ENCODE data around the gene ELOVL4. TPM values are rescaled to one million over a fixed set of nuclear protein-coding genes. Genes with fewer than 3 reads are reported as not detected.

The ELOVL4 gene
- polyA plus RNA-seq, 1 donor (not counting 4 experiments of a cell fraction or from before 2014, with no cell fraction given): 6.1 TPM

GRCh38 chr6:79985128-79985527 is 37.8 kb upstream of the ELOVL4 start:
- Histone ChIP-seq H4K20me1 (ENCODE audit: control insufficient read depth, extremely low read depth, insufficient read depth, low read length) (no peaks in the 10 kb centered on the region), H3K27ac (ENCODE audit: control insufficient read depth, insufficient read depth, low read length) (no peak overlapping the region), H3K4me3 (ENCODE audit: control insufficient read depth in 2 of 3, extremely low read depth in 1 of 3, insufficient read depth in 2 of 3, low read depth in 1 of 3, low read length in 3 of 3) (no peak overlapping the region), H2AFZ (ENCODE audit: control insufficient read depth, low read length) (no peak overlapping the region), H3K79me2 (ENCODE audit: control insufficient read depth, insufficient read depth, low read length) (no peaks in the 10 kb centered on the region), H3K4me1 (ENCODE audit: control insufficient read depth, extremely low read depth, insufficient read depth, low read length) (peaks cover 9% of the 10 kb centered on the region), H3K4me2 (ENCODE audit: control insufficient read depth, extremely low read depth, insufficient read depth, low read depth, low read length) (no peak overlapping the region), H3K27me3 (ENCODE audit: control insufficient read depth, extremely low read depth, insufficient read depth, low read length) (no peaks in the 10 kb centered on the region), H3K9ac (ENCODE audit: control insufficient read depth, extremely low read depth, insufficient read depth, low read length) (no peak overlapping the region), H3K9me3 (ENCODE audit: control insufficient read depth, low read depth, low read length) (no peaks in the 10 kb centered on the region), H3K36me3 (ENCODE audit: control insufficient read depth in 2 of 2, extremely low read depth in 1 of 2, insufficient read depth in 2 of 2, low read length in 2 of 2) (no peaks in the 10 kb centered on the region), H3K9me1 (ENCODE audit: control insufficient read depth, extremely low read depth, insufficient read depth, low read length) (no peaks in the 10 kb centered on the region)
- DNase-seq (ENCODE audit: low read depth, low spot score) (no peak), FAIRE-seq (no peak)
- no peak for TF ChIP-seq CTCF (optimal IDR thresholded peaks at IDR 0.05 in 1 of 3, IDR thresholded peaks at IDR 0.05 in 1 of 3, conservative IDR thresholded peaks at IDR 0.05 in 1 of 3; ENCODE audit: extremely low read depth in 1 of 3, insufficient read depth in 2 of 3, low read length in 3 of 3)
- no peak for TF ChIP-seq EZH2 (IDR thresholded peaks at IDR 0.05; ENCODE audit: low read length)
- dilution Hi-C loops (cut with MboI; ENCODE audit: extremely low pct_ligation_motif_present, low sequenced_read_pairs): no loop called here

GRCh38 chr6:79984261-79984660 is 36.9 kb upstream of the ELOVL4 start:
- H4K20me1 ChIP-seq (ENCODE audit: control insufficient read depth, extremely low read depth, insufficient read depth, low read length): no peaks in the 10 kb centered on the region
- H3K4me1 ChIP-seq (ENCODE audit: control insufficient read depth, extremely low read depth, insufficient read depth, low read length): peaks cover 9% of the 10 kb centered on the region
- no peaks in the 10 kb centered on the region for H3K9me1 ChIP-seq (ENCODE audit: control insufficient read depth, extremely low read depth, insufficient read depth, low read length)
- TF ChIP-seq CTCF (optimal IDR thresholded peaks at IDR 0.05 in 1 of 3, IDR thresholded peaks at IDR 0.05 in 1 of 3, conservative IDR thresholded peaks at IDR 0.05 in 1 of 3; ENCODE audit: extremely low read depth in 1 of 3, insufficient read depth in 2 of 3, low read length in 3 of 3) (peak; percentile 20 to 63 (median 40)), EZH2 (IDR thresholded peaks at IDR 0.05; ENCODE audit: low read length) (no peak)
- dilution Hi-C loops (cut with MboI; ENCODE audit: extremely low pct_ligation_motif_present, low sequenced_read_pairs): no loop called here
- H3K9ac ChIP-seq (ENCODE audit: control insufficient read depth, extremely low read depth, insufficient read depth, low read length): no peak overlapping the region
- no peak overlapping the region for H3K27ac ChIP-seq (ENCODE audit: control insufficient read depth, insufficient read depth, low read length)
- H3K27me3 ChIP-seq (ENCODE audit: control insufficient read depth, extremely low read depth, insufficient read depth, low read length): no peaks in the 10 kb centered on the region
- no peaks in the 10 kb centered on the region for H3K36me3 ChIP-seq (ENCODE audit: control insufficient read depth in 2 of 2, extremely low read depth in 1 of 2, insufficient read depth in 2 of 2, low read length in 2 of 2)
- H3K9me3 ChIP-seq (ENCODE audit: control insufficient read depth, low read depth, low read length): no peaks in the 10 kb centered on the region
- no peak for DNase-seq (ENCODE audit: low read depth, low spot score)
- FAIRE-seq: peak; percentile 74
- H3K4me2 ChIP-seq (ENCODE audit: control insufficient read depth, extremely low read depth, insufficient read depth, low read depth, low read length): peak overlapping the region; percentile 38
- no peaks in the 10 kb centered on the region for H3K79me2 ChIP-seq (ENCODE audit: control insufficient read depth, insufficient read depth, low read length)
- peak overlapping the region; percentile 27 for H2AFZ ChIP-seq (ENCODE audit: control insufficient read depth, low read length)
- H3K4me3 ChIP-seq (ENCODE audit: control insufficient read depth in 2 of 3, extremely low read depth in 1 of 3, insufficient read depth in 2 of 3, low read depth in 1 of 3, low read length in 3 of 3): no peak overlapping the region
